Endothelial cell of umbilical vein (primary cell): Measurements from ENCODE around the gene GREB1. TPM values are rescaled to one million over a fixed set of nuclear protein-coding genes. Genes with fewer than 3 reads are reported as not detected.

Experiments used
- BruUV-seq: library from RNA; stranded (reverse); fragments of 400-500 nt; replicated peaks from 2 replicates; lab custom pipeline; 2021; lab: Mats Ljungman, UMichigan
- CTCF ChIA-PET: fragments of 300-600, 350-600 bp; sonication (Branson Sonifier 250); formaldehyde crosslinking; loops from one replicate; lab custom pipeline; 2021; ENCODE audit warnings: antibody characterized with exemption, inconsistent platforms; lab: Charles Lee
- POLR2A ChIA-PET: fragments of 300-600, 350-600 bp; sonication (Branson Sonifier 250); formaldehyde crosslinking; loops from one replicate; lab custom pipeline; 2021; ENCODE audit warnings: antibody characterized with exemption, inconsistent platforms; lab: Charles Lee
- DNase-seq: peaks from one replicate; pipeline ENCODE4 v3.0.0-alpha.2; 2011; ENCODE audit warnings: low read depth, low spot score
- FAIRE-seq: peaks from 2 replicates; lab custom pipeline; 2011; peaks lifted over from hg19 to GRCh38; lab: Jason Lieb, UNC
- H2AFZ ChIP-seq: 2 replicates; pipeline ENCODE4 v1.6.0; 2012; ENCODE audit warnings: low read depth, low read length, control low read depth, inconsistent platforms
- H3K27ac ChIP-seq: 2 replicates; pipeline ENCODE4 v1.5.1; 2011; ENCODE audit warnings: low read depth, mild to moderate bottlenecking, control low read depth, low read length, moderate library complexity; ENCODE audit not compliant: insufficient read depth
- H3K27me3 ChIP-seq, 2 experiments: 2 replicates each; pipeline versions ENCODE4 v1.6.0 to v1.6.1; 2011; ENCODE audit warnings: low read length in 2 of 2, mixed read lengths in 1 of 2; ENCODE audit not compliant: control insufficient read depth in 2 of 2, insufficient read depth in 2 of 2
- H3K36me3 ChIP-seq, 2 experiments: 2 replicates in 1 of 2; 3 replicates in 1 of 2; pipeline ENCODE4 v1.5.1; 2011; ENCODE audit warnings: low read length in 2 of 2, mild to moderate bottlenecking in 1 of 2, moderate library complexity in 1 of 2; ENCODE audit not compliant: control insufficient read depth in 2 of 2, insufficient read depth in 2 of 2; ENCODE audit errors: extremely low read depth in 1 of 2
- H3K4me1 ChIP-seq: 3 replicates; pipeline ENCODE4 v1.5.1; 2011; ENCODE audit warnings: mild to moderate bottlenecking, low read length; ENCODE audit not compliant: control insufficient read depth, insufficient read depth; ENCODE audit errors: extremely low read depth
- H3K4me2 ChIP-seq: 2 replicates; pipeline ENCODE4 v1.6.1; 2011; ENCODE audit warnings: low read length, control low read depth, mixed read lengths; ENCODE audit not compliant: insufficient read depth
- H3K4me3 ChIP-seq, 3 experiments: fragments of 200-600 bp in 1 of 3; sonication (generic), shearing (Covaris generic) in 1 of 3; replicated peaks in 1 of 3; 2 replicates each; pipeline ENCODE4 v1.5.1; 2011 to 2016; ENCODE audit warnings: control low read depth in 3 of 3, low read length in 3 of 3, mild to moderate bottlenecking in 2 of 3, inconsistent platforms in 1 of 3, low read depth in 1 of 3, moderate library complexity in 1 of 3; ENCODE audit not compliant: insufficient read depth in 1 of 3
- H3K79me2 ChIP-seq: 2 replicates; pipeline ENCODE4 v1.6.0; 2012; ENCODE audit warnings: low read length, inconsistent platforms; ENCODE audit not compliant: control insufficient read depth, insufficient read depth
- H3K9ac ChIP-seq: replicated peaks from 2 replicates; pipeline ENCODE3; 2011; ENCODE audit warnings: low read length, control low read depth; ENCODE audit not compliant: insufficient read depth; ENCODE audit errors: extremely low read depth
- H3K9me1 ChIP-seq: replicated peaks from 3 replicates; pipeline ENCODE4 v1.6.0; 2011; ENCODE audit warnings: mild to moderate bottlenecking, low read length; ENCODE audit not compliant: control insufficient read depth, insufficient read depth; ENCODE audit errors: extremely low read depth
- H3K9me3 ChIP-seq: replicated peaks from 2 replicates; pipeline ENCODE4 v1.5.1; 2012; ENCODE audit warnings: low read length, inconsistent platforms; ENCODE audit not compliant: control insufficient read depth, insufficient read depth
- H4K20me1 ChIP-seq: replicated peaks from 2 replicates; pipeline ENCODE3; 2011; ENCODE audit warnings: mild to moderate bottlenecking, low read length; ENCODE audit not compliant: control insufficient read depth, insufficient read depth; ENCODE audit errors: extremely low read depth
- CTCF ChIP-seq, 2 donors: IDR thresholded peaks; 1 replicate in 1 of 2; 2 replicates in 1 of 2; pipeline ENCODE4 v1.5.1; 2011; ENCODE audit warnings: low read length in 2 of 2, mild to moderate bottlenecking in 2 of 2, moderate library complexity in 2 of 2, control low read depth in 1 of 2, inconsistent platforms in 1 of 2, low read depth in 1 of 2; ENCODE audit not compliant: insufficient read depth in 1 of 2; ENCODE audit errors: extremely low read depth in 1 of 2
- EZH2 ChIP-seq: IDR thresholded peaks from 2 replicates; pipeline ENCODE4 v1.6.1; 2012; ENCODE audit warnings: borderline replicate concordance, low read depth, mild to moderate bottlenecking, moderate library complexity, low read length, inconsistent platforms; ENCODE audit not compliant: severe bottlenecking
- FOS ChIP-seq: IDR thresholded peaks from 2 replicates; pipeline ENCODE4 v1.6.1; 2011; ENCODE audit warnings: mild to moderate bottlenecking, low read length, moderate library complexity, borderline replicate concordance; ENCODE audit not compliant: insufficient read depth
- GATA2 ChIP-seq: IDR thresholded peaks from 2 replicates; pipeline ENCODE4 v1.7.0; 2011; ENCODE audit warnings: low read depth, mild to moderate bottlenecking, moderate library complexity, mixed read lengths, low read length; ENCODE audit not compliant: insufficient read length, insufficient read depth
- JUN ChIP-seq: IDR thresholded peaks from 2 replicates; pipeline ENCODE4 v1.6.1; 2011; ENCODE audit warnings: borderline replicate concordance, low read depth; ENCODE audit not compliant: insufficient read length, insufficient read depth
- MYC ChIP-seq: IDR thresholded peaks from one replicate; pipeline ENCODE4 v1.6.1; 2011; ENCODE audit warnings: mild to moderate bottlenecking, low read depth, low read length
- POLR2A ChIP-seq: IDR thresholded peaks from 2 replicates; pipeline ENCODE4 v1.6.1; 2012; ENCODE audit warnings: low read depth, mild to moderate bottlenecking, control low read depth, low read length
- dilution Hi-C: fragments of 300-500 bp; cut with MboI; formaldehyde crosslinking; loops from one replicate; pipeline ENCODE4 v1.15.0; 2019; ENCODE audit warnings: low sequenced_read_pairs; ENCODE audit not compliant: extremely low pct_ligation_motif_present
- intact Hi-C: fragments of 100-400 bp; cut with micrococcal nuclease; formaldehyde crosslinking; loops from one replicate; pipeline ENCODE4 v1.10.0; 2022
- polyA plus RNA-seq, 4 experiments: library from polyadenylated mRNA; depleted of rRNA in 3 of 4; stranded (reverse) in 3 of 4; unstranded in 1 of 4; fragments of >200 nt; gene quantifications; 2 replicates each; pipeline versions ENCODE4 v1.2.1 to v1.2.3, GENCODE V29; 2011 to 2012; ENCODE audit warnings: missing spikeins in 1 of 4
- total RNA-seq: library from RNA; stranded (reverse); gene quantifications from 2 replicates; pipeline ENCODE4 v1.2.3, GENCODE V29; 2021

The GREB1 gene
- total and polyA plus RNA-seq, 2 donors (not counting 3 experiments of a cell fraction or from before 2014, with no cell fraction given): 0.17 to 0.58 TPM

- Histone ChIP-seq H3K27me3 (peaks cover 2 to 4% of the 10 kb centered on the region in 2 experiments), H2AFZ (no peak overlapping the region), H3K9ac (no peak overlapping the region), H4K20me1 (no peaks in the 10 kb centered on the region), H3K4me2 (no peak overlapping the region), H3K4me1 (no peaks in the 10 kb centered on the region), H3K79me2 (no peaks in the 10 kb centered on the region), H3K9me1 (no peaks in the 10 kb centered on the region), H3K27ac (no peak overlapping the region), H3K9me3 (no peaks in the 10 kb centered on the region), H3K4me3 (no peak overlapping the region), H3K36me3 (no peaks in the 10 kb centered on the region)
- no peak for TF ChIP-seq JUN
- TF ChIP-seq GATA2: no peak
- TF ChIP-seq FOS: no peak
- no peak for TF ChIP-seq EZH2
- TF ChIP-seq POLR2A: no peak
- TF ChIP-seq CTCF (IDR thresholded peaks at IDR 0.05; ENCODE audit: extremely low read depth in 1 of 2, insufficient read depth in 1 of 2, low read depth in 1 of 2, low read length in 2 of 2): no peak
- no peak for TF ChIP-seq MYC
- no TSS peak for BruUV-seq
- intact Hi-C loops: no loop called here
- dilution Hi-C loops: no loop called here
- FAIRE-seq (no peak), DNase-seq (no peak)
- POLR2A ChIA-PET: no interaction called here
- CTCF ChIA-PET: interaction anchor here (1.5 kb wide), 1 partner anchor 14 kb away, joined by 3 read pairs; no protein-coding TSS in a partner anchor
Observed at GRCh38 chr2:11652553-11652952, 118.7 kb downstream of the GREB1 start.
